Panc1 (cell line): ENCODE results near the gene KCTD12. TPM values are rescaled to one million over a fixed set of nuclear protein-coding genes. Genes with fewer than 3 reads are reported as not detected.
"Not testable (repeated sequence)": the region's sequence is repeated elsewhere in the genome, so short reads cannot be mapped to it uniquely, and the experiment has no call there.

Experiments used
- ATAC-seq: fragments of 200-7000 bp; cut with Tn5 transposase; 2 replicates; pipeline ENCODE4 v1.9.1; 2020; ENCODE audit warnings: mild to moderate bottlenecking, moderate library complexity
- BruUV-seq: library from RNA; stranded (reverse); fragments of 400-500 nt; replicated peaks from 2 replicates; lab custom pipeline; 2021; lab: Mats Ljungman, UMichigan
- CTCF ChIA-PET: fragments of 300-600 bp; sonication (Branson Sonifier 250); formaldehyde crosslinking; loops from one replicate; lab custom pipeline; 2022; ENCODE audit warnings: antibody characterized with exemption; lab: Charles Lee
- POLR2A ChIA-PET: fragments of 300-600 bp; sonication (Branson Sonifier 250); formaldehyde crosslinking; loops from one replicate; lab custom pipeline; 2022; ENCODE audit warnings: antibody characterized with exemption; lab: Charles Lee
- DNase-seq: peaks from one replicate; pipeline ENCODE4 v3.0.0-alpha.2; 2010; ENCODE audit warnings: low read depth, low spot score
- H3K27ac ChIP-seq: 2 replicates; pipeline ENCODE4 v1.5.1; 2011; ENCODE audit warnings: mild to moderate bottlenecking, low read length, inconsistent platforms
- H3K27me3 ChIP-seq: fragments of 200-500 bp; sonication (Bioruptor generic); 2 replicates; pipeline ENCODE4 v1.6.0; 2014; ENCODE audit warnings: low read length, inconsistent platforms; ENCODE audit not compliant: control insufficient read depth, insufficient read depth
- H3K36me3 ChIP-seq: fragments of 200-500 bp; sonication (Bioruptor generic); 2 replicates; pipeline ENCODE4 v1.5.1; 2014; ENCODE audit warnings: inconsistent platforms, mild to moderate bottlenecking, low read length, moderate library complexity; ENCODE audit not compliant: control insufficient read depth, insufficient read depth
- H3K4me1 ChIP-seq: 2 replicates; pipeline ENCODE4 v1.5.1; 2011; ENCODE audit warnings: inconsistent platforms, mild to moderate bottlenecking, low read length, moderate library complexity; ENCODE audit not compliant: control insufficient read depth, insufficient read depth
- H3K4me3 ChIP-seq, 2 experiments: 2 replicates each; pipeline ENCODE4 v1.5.1; 2011 to 2012; ENCODE audit warnings: low read depth in 2 of 2, low read length in 2 of 2, mild to moderate bottlenecking in 2 of 2, inconsistent platforms in 1 of 2, moderate library complexity in 1 of 2
- H3K9me3 ChIP-seq: fragments of 200-500 bp; sonication (Bioruptor generic); 2 replicates; pipeline ENCODE4 v1.5.1; 2014; ENCODE audit warnings: low read depth, mild to moderate bottlenecking, inconsistent platforms, low read length, moderate library complexity; ENCODE audit not compliant: control insufficient read depth, insufficient read depth
- POLR2AphosphoS5 ChIP-seq: IDR thresholded peaks from 2 replicates; pipeline ENCODE4 v1.6.1; 2012; ENCODE audit warnings: mild to moderate bottlenecking, low read depth, low read length, moderate library complexity
- SIN3A ChIP-seq: IDR thresholded peaks from 2 replicates; pipeline ENCODE4 v1.6.1; 2012; ENCODE audit warnings: low read depth, mild to moderate bottlenecking, low read length, moderate library complexity, borderline replicate concordance; ENCODE audit not compliant: insufficient read depth
- TCF7L2 ChIP-seq: IDR thresholded peaks from 2 replicates; pipeline ENCODE4 v1.6.1; 2011; ENCODE audit warnings: mild to moderate bottlenecking, low read depth, low read length, inconsistent platforms
- in situ Hi-C: cut with HindIII; loops from 2 replicates; pipeline ENCODE4 v1.10.0; 2016; ENCODE audit warnings: low sequenced_read_pairs, low pct_unique_long_range_greater_than_20kb
- intact Hi-C: fragments of 100-400 bp; cut with micrococcal nuclease; formaldehyde crosslinking; loops from one replicate; pipeline ENCODE4 v1.10.0; 2022; ENCODE audit not compliant: unreplicated experiment
- total RNA-seq: library from RNA; stranded (reverse); gene quantifications from one replicate; pipeline ENCODE4 v1.2.1, GENCODE V29; 2021; ENCODE audit not compliant: unreplicated experiment
- TF ChIP-seq, protein P1 (sequence below): fragments of 450-650 bp; IDR thresholded peaks from 2 replicates; pipeline ENCODE4 v1.5.1; 2017; ENCODE audit warnings: mild to moderate bottlenecking
- TF ChIP-seq, protein P2 (sequence below), 2 experiments: IDR thresholded peaks; 2 replicates each; pipeline ENCODE4 v1.6.1; 2011 to 2012; ENCODE audit warnings: low read depth in 2 of 2, control low read depth in 1 of 2, low read length in 1 of 2, mild to moderate bottlenecking in 1 of 2, moderate library complexity in 1 of 2; ENCODE audit not compliant: insufficient read depth in 1 of 2

The KCTD12 gene
- total RNA-seq, 1 experiment from 2014 or later = 0.90 TPM

GRCh38 chr13:76903544-76904162 is 17.4 kb upstream of the KCTD12 start:
- Histone ChIP-seq H3K4me3 (no peak overlapping the region), H3K27me3 (no peaks in the 10 kb centered on the region), H3K4me1 (no peaks in the 10 kb centered on the region), H3K36me3 (no peaks in the 10 kb centered on the region), H3K27ac (no peak overlapping the region), H3K9me3 (no peaks in the 10 kb centered on the region)
- no TSS peak for BruUV-seq
- ChIA-PET POLR2A (no interaction called here), CTCF (interaction anchor here (0.5 kb wide), 1 partner anchor 664 kb away, joined by 3 read pairs; no protein-coding TSS in a partner anchor)
- DNase-seq (peak; percentile 67), ATAC-seq (no peak)
- in situ Hi-C loops = no loop called here
- intact Hi-C loops = loop anchor here (2.0 to 10.0 kb wide), 4 partner anchors 431 to 1206 kb away; no protein-coding TSS in a partner anchor
- no peak for TF ChIP-seq POLR2AphosphoS5
- TF ChIP-seq, protein P1, sequence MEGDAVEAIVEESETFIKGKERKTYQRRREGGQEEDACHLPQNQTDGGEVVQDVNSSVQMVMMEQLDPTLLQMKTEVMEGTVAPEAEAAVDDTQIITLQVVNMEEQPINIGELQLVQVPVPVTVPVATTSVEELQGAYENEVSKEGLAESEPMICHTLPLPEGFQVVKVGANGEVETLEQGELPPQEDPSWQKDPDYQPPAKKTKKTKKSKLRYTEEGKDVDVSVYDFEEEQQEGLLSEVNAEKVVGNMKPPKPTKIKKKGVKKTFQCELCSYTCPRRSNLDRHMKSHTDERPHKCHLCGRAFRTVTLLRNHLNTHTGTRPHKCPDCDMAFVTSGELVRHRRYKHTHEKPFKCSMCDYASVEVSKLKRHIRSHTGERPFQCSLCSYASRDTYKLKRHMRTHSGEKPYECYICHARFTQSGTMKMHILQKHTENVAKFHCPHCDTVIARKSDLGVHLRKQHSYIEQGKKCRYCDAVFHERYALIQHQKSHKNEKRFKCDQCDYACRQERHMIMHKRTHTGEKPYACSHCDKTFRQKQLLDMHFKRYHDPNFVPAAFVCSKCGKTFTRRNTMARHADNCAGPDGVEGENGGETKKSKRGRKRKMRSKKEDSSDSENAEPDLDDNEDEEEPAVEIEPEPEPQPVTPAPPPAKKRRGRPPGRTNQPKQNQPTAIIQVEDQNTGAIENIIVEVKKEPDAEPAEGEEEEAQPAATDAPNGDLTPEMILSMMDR = peak; percentile 87
- no peak for TF ChIP-seq TCF7L2
- no peak for TF ChIP-seq SIN3A
- TF ChIP-seq, protein P2, sequence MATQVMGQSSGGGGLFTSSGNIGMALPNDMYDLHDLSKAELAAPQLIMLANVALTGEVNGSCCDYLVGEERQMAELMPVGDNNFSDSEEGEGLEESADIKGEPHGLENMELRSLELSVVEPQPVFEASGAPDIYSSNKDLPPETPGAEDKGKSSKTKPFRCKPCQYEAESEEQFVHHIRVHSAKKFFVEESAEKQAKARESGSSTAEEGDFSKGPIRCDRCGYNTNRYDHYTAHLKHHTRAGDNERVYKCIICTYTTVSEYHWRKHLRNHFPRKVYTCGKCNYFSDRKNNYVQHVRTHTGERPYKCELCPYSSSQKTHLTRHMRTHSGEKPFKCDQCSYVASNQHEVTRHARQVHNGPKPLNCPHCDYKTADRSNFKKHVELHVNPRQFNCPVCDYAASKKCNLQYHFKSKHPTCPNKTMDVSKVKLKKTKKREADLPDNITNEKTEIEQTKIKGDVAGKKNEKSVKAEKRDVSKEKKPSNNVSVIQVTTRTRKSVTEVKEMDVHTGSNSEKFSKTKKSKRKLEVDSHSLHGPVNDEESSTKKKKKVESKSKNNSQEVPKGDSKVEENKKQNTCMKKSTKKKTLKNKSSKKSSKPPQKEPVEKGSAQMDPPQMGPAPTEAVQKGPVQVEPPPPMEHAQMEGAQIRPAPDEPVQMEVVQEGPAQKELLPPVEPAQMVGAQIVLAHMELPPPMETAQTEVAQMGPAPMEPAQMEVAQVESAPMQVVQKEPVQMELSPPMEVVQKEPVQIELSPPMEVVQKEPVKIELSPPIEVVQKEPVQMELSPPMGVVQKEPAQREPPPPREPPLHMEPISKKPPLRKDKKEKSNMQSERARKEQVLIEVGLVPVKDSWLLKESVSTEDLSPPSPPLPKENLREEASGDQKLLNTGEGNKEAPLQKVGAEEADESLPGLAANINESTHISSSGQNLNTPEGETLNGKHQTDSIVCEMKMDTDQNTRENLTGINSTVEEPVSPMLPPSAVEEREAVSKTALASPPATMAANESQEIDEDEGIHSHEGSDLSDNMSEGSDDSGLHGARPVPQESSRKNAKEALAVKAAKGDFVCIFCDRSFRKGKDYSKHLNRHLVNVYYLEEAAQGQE (IDR thresholded peaks at IDR 0.05; ENCODE audit: insufficient read depth in 1 of 2, low read depth in 2 of 2, low read length in 1 of 2) = no peak

- DNase-seq, H3K27ac ChIP-seq, H3K36me3 ChIP-seq, BruUV-seq, in situ Hi-C loops, POLR2A ChIA-PET, CTCF ChIA-PET, H3K27me3 ChIP-seq, H3K4me1 ChIP-seq, H3K4me3 ChIP-seq, H3K9me3 ChIP-seq, ATAC-seq, intact Hi-C loops: not testable (repeated sequence)
Observed at GRCh38 chr13:76899066-76899465, 12.9 kb upstream of the KCTD12 start.

DNA sequence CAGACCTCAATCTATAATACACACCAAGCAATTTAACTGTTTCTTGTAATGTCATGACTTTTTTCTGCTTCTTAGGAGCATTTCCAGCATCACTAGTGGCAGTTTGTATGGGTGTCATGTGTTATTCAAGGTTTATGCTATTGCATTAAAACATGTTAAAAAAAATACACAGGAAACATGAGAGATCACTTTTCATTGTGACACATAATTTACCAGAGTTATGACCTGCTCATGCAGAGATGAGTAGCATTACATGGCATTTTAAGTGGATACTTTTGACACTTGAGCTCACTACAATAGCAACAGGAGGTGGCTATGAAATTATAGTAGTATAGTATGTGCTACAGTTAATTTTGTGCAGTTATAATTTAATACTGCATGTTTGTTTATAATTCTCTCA is 11.0 kb upstream of the KCTD12 start:
- H3K4me1 ChIP-seq, CTCF ChIA-PET, ATAC-seq, BruUV-seq, DNase-seq, intact Hi-C loops, H3K4me3 ChIP-seq, H3K36me3 ChIP-seq, H3K27ac ChIP-seq, H3K27me3 ChIP-seq, in situ Hi-C loops, H3K9me3 ChIP-seq, POLR2A ChIA-PET: not testable (repeated sequence)
